Parathyroid adenoma (tissue), 2 donors: ENCODE measurements around the gene SPN.
"Not testable (repeated sequence)": the region's sequence is repeated elsewhere in the genome, so short reads cannot be mapped to it uniquely, and the experiment has no call there.

Experiments
- H2AFZ ChIP-seq: fragments of 300-600 bp; sonication (generic); one replicate; pipeline ENCODE4 v1.7.0; 2017; ENCODE audit warnings: antibody characterized with exemption, mild to moderate bottlenecking
- H3K27ac ChIP-seq: fragments of 300-600 bp; sonication (generic); one replicate; pipeline ENCODE4 v1.7.0; 2017
- H3K27me3 ChIP-seq: fragments of 300-600 bp; sonication (generic); one replicate; pipeline ENCODE4 v1.7.0; 2017; ENCODE audit warnings: low read length; ENCODE audit not compliant: control insufficient read depth, insufficient read depth
- H3K36me3 ChIP-seq: fragments of 300-600 bp; sonication (generic); one replicate; pipeline ENCODE4 v1.7.0; 2017; ENCODE audit warnings: low read length; ENCODE audit not compliant: control insufficient read depth, insufficient read depth
- H3K4me1 ChIP-seq: fragments of 300-600 bp; sonication (generic); one replicate; pipeline ENCODE4 v1.7.0; 2017; ENCODE audit warnings: control low read depth
- H3K4me2 ChIP-seq: fragments of 300-600 bp; sonication (generic); one replicate; pipeline ENCODE4 v1.7.0; 2017; ENCODE audit warnings: low read length
- H3K4me3 ChIP-seq: fragments of 300-600 bp; sonication (generic); one replicate; pipeline ENCODE4 v1.7.0; 2017; ENCODE audit warnings: low read depth, low read length
- H3K79me2 ChIP-seq: fragments of 300-600 bp; sonication (generic); one replicate; pipeline ENCODE4 v1.7.0; 2017; ENCODE audit warnings: control low read depth
- H3K9ac ChIP-seq: fragments of 300-600 bp; sonication (generic); one replicate; pipeline ENCODE4 v1.7.0; 2017; ENCODE audit warnings: mild to moderate bottlenecking
- H3K9me3 ChIP-seq: fragments of 300-600 bp; sonication (generic); one replicate; pipeline ENCODE4 v1.7.0; 2017; ENCODE audit warnings: low read length; ENCODE audit not compliant: control insufficient read depth
- TF ChIP-seq, protein P1 (sequence below): fragments of 300-600 bp; sonication (generic); IDR thresholded peaks from one replicate; pipeline ENCODE4 v1.7.0; 2017; ENCODE audit warnings: antibody characterized with exemption, mild to moderate bottlenecking
- donor health status: primary hyperparathyroidism.

The SPN gene, protein sequence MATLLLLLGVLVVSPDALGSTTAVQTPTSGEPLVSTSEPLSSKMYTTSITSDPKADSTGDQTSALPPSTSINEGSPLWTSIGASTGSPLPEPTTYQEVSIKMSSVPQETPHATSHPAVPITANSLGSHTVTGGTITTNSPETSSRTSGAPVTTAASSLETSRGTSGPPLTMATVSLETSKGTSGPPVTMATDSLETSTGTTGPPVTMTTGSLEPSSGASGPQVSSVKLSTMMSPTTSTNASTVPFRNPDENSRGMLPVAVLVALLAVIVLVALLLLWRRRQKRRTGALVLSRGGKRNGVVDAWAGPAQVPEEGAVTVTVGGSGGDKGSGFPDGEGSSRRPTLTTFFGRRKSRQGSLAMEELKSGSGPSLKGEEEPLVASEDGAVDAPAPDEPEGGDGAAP

DNA sequence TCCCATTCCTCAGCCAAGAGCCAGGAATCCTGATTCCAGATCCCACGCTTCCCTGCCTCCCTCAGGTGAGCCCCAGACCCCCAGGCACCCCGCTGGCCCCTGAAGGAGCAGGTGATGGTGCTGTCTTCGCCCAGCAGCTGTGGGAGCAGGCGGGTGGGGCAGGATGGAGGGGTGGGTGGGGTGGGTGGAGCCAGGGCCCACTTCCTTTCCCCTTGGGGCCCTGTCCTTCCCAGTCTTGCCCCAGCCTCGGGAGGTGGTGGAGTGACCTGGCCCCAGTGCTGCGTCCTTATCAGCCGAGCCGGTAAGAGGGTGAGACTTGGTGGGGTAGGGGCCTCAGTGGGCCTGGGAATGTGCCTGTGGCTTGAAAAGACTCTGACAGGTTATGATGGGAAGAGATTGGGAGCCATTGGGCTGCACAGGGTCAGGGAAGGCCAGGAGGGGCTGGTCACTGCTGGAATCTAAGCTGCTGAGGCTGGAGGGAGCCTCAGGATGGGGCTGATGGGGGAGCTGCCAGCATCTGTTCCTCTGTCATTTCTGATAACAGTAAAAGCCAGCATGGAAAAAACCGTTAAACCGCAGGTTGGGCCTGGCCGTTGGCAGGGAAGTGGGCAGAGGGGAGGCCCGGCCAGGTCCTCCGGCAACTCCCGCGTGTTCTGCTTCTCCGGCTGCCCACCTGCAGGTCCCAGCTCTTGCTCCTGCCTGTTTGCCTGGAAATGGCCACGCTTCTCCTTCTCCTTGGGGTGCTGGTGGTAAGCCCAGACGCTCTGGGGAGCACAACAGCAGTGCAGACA lies at the start of gene SPN:
Gene SPN (plus strand): TSS at position 232 of the 791 bp plus-strand sequence. CDS start 482 bp downstream, at position 714.
- Histone ChIP-seq H3K27ac (no peak within 1 kb of the TSS), H3K27me3 (no peaks in the 10 kb centered on the region), H3K4me1 (no peaks in the 10 kb centered on the region), H3K9ac (no peak within 1 kb of the TSS), H3K9me3 (no peaks in the 10 kb centered on the region), H3K4me3 (no peak within 1 kb of the TSS), H2AFZ (no peak within 1 kb of the TSS), H3K79me2 (no peaks in the 10 kb centered on the region), H3K36me3 (no peaks in the 10 kb centered on the region), H3K4me2 (no peak within 1 kb of the TSS)
- TF ChIP-seq, protein P1, sequence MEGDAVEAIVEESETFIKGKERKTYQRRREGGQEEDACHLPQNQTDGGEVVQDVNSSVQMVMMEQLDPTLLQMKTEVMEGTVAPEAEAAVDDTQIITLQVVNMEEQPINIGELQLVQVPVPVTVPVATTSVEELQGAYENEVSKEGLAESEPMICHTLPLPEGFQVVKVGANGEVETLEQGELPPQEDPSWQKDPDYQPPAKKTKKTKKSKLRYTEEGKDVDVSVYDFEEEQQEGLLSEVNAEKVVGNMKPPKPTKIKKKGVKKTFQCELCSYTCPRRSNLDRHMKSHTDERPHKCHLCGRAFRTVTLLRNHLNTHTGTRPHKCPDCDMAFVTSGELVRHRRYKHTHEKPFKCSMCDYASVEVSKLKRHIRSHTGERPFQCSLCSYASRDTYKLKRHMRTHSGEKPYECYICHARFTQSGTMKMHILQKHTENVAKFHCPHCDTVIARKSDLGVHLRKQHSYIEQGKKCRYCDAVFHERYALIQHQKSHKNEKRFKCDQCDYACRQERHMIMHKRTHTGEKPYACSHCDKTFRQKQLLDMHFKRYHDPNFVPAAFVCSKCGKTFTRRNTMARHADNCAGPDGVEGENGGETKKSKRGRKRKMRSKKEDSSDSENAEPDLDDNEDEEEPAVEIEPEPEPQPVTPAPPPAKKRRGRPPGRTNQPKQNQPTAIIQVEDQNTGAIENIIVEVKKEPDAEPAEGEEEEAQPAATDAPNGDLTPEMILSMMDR, result no peak

DNA sequence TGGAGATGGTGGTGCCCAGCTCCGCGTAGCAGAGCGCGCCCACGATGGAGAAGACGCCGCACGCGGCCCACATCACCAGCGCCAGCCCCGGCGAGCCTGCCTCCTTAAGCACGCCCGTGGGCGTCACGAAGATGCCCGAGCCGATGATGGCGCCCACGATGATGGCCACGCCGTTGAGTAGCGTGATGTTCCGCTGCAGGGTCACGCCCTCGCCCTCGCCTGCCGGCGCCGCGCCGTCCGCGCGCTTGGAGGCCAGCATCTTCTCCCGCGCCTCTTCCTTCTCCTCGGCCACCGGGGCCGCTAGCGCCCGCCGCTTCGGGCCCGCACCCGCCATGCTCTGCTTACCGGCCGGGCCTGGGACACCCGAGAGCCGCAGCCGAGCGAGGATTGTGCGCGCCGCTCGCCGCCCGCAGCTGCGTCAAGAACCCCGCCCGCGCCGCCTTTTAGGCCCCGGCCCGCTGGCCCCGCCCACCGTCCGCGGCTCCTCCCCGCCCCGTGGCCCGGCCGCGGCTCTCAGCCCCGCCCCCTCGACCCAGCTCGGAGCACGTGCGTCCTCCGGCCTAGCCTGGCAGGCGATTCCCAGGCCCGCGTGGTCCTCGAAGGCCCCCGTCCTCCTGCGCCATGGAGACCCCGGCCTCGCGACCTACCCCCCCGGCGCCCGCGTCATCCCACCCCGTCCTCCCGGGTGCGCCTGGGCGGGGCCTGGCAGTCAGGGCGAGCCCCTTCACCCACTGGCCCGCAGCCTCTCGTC lies 49.6 kb upstream of the SPN start:
- Histone ChIP-seq H3K4me3 (peak overlapping the region; percentile 46), H2AFZ (peak overlapping the region; percentile 85), H3K4me2 (peak overlapping the region; percentile 65)
- not testable (repeated sequence) for H3K27ac ChIP-seq, H3K36me3 ChIP-seq, H3K79me2 ChIP-seq, H3K9ac ChIP-seq, H3K27me3 ChIP-seq, H3K4me1 ChIP-seq, H3K9me3 ChIP-seq

DNA sequence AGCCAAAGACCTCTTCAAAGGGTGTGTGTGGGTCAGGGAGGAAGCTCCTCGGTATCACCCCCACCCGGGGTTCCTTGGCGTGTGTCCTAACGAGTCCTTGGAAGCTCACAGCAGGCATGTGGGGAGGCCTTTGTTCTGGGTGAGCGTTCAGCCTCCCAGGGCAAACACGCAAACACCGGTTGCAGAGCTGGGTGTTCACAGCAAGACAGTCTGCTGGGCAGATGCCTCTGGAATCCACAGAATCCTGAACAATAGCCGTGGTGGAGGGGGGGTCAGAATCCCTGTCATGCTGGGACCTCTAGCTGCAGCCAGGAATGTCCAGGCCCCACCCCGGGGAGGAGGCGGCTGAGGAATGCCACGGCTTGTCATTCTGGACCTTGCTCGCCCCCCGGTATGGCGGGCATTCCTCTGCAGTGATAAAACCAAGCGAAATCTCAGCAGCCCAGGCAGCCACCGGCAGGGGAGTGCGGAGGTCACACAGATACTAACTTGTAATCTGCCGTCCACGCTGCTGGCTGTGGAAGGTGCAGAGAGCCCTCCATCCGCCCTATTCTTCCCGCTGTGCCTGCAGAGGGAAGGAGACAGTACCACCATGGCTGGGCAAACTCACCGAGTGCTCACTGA lies 48.2 kb upstream of the SPN start:
- not testable (repeated sequence) for H3K27me3 ChIP-seq, H3K4me3 ChIP-seq, H3K79me2 ChIP-seq, H3K9ac ChIP-seq, H3K4me1 ChIP-seq, H3K36me3 ChIP-seq, H3K9me3 ChIP-seq, H2AFZ ChIP-seq, H3K4me2 ChIP-seq, H3K27ac ChIP-seq

DNA sequence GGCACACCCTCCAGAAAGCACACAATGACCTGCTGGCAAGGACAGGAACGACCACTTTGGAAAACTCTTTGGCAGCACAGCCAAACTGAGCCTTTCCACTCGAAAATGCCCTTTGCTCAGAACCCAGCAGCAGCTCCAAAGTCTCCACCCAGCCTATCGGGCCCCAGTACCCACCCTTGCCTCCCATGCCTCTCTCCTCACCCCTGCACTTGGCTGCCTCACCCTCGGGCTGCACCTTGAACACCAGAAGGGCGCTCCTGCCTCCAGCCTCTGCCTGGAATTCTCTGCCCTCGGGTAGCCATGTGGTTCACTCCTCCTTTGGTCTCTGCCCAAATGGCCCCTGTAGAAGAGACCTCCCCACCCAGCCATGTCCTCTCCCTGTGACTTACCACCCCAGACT lies 46.9 kb upstream of the SPN start:
- H3K4me2 ChIP-seq, H3K9ac ChIP-seq, H3K9me3 ChIP-seq, H3K27me3 ChIP-seq, H3K4me3 ChIP-seq, H3K4me1 ChIP-seq, H3K79me2 ChIP-seq, H3K36me3 ChIP-seq, H3K27ac ChIP-seq, H2AFZ ChIP-seq: not testable (repeated sequence)

DNA sequence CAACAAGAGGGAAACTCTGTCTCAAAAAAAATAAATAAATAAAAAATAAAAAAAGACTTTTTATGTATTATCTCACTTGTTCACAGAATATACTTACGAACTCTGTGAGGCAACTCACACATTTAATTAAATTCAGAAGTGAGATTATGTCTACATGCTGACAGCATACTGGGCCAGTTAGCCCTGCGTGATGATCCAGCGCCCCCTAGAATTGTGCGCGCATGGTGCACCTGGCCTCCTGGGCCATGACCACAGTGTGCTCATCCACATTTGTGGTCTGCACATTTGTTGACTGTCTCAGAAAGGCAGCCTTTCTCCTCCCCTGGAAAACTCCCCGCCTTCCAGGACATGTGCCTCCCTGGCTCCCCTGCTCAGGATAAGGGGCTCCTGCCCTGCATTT lies 42.5 kb upstream of the SPN start:
- H3K27ac ChIP-seq, H3K79me2 ChIP-seq, H3K9ac ChIP-seq, H3K36me3 ChIP-seq, H3K4me3 ChIP-seq, H2AFZ ChIP-seq, H3K9me3 ChIP-seq, H3K27me3 ChIP-seq, H3K4me2 ChIP-seq, H3K4me1 ChIP-seq: not testable (repeated sequence)

DNA sequence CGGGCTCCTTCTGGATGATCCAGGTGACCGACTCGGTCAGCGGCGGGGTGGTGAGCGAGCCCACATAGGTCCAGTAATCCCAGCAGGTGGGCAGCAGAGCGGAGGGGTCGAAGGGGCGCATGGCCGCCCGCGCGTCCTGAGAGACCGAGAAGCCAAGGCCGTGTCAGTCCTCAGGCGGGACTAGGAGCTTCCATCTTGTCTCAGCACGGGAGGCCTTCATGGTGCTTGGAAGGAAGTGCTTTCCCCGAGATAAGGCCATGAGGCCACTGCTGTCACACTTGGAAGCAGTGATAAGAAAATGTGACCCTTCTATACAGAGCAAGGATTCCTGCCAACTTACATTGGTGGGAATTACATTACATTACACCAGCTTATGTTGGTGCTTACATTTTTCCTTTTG lies 40.3 kb upstream of the SPN start:
- not testable (repeated sequence) for H3K4me2 ChIP-seq, H3K27ac ChIP-seq, H2AFZ ChIP-seq, H3K4me3 ChIP-seq, H3K4me1 ChIP-seq, H3K79me2 ChIP-seq, H3K9me3 ChIP-seq, H3K27me3 ChIP-seq, H3K36me3 ChIP-seq, H3K9ac ChIP-seq

DNA sequence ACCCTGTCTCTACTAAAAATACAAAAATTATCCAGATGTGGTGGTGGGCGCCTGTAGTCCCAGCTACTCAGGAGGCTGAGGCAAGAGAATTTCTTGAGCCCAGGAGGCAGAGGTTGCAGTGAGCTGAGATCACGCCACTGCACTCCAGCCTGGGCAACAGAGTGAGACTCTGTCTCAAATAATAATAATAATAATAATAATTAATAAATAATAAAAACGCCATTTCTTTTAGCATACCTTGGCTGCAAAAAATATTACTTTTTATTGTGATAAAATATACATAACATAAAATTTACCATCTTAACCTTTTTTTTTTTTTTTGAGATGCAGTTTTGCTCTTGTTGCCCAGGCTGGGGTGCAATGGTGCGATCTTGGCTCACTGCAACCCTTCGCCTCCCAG lies 39.8 kb upstream of the SPN start:
- not testable (repeated sequence) for H3K4me3 ChIP-seq, H3K36me3 ChIP-seq, H3K9ac ChIP-seq, H3K4me2 ChIP-seq, H3K4me1 ChIP-seq, H2AFZ ChIP-seq, H3K27me3 ChIP-seq, H3K79me2 ChIP-seq, H3K9me3 ChIP-seq, H3K27ac ChIP-seq

DNA sequence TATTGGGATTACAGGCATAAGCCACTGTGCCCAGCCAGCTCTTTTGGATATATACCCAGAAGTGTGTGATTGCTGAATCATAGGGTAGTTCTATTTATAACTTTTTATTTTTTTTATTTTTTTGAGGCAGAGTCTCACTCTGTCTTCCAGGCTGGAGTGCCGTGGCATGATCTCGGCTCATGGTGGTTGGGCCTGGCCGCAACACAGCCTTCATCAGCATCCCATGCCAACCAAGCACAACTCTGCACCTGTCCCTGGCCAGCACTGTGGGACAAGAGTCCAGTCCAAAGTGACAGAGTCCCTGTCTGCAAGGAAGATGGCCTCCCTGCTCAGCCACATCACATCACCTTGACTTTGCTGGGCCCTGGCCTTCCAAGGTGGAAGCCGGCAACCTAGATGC lies 37.9 kb upstream of the SPN start:
- H3K4me1 ChIP-seq, H2AFZ ChIP-seq, H3K9me3 ChIP-seq, H3K4me2 ChIP-seq, H3K27ac ChIP-seq, H3K9ac ChIP-seq, H3K79me2 ChIP-seq, H3K4me3 ChIP-seq, H3K36me3 ChIP-seq, H3K27me3 ChIP-seq: not testable (repeated sequence)

DNA sequence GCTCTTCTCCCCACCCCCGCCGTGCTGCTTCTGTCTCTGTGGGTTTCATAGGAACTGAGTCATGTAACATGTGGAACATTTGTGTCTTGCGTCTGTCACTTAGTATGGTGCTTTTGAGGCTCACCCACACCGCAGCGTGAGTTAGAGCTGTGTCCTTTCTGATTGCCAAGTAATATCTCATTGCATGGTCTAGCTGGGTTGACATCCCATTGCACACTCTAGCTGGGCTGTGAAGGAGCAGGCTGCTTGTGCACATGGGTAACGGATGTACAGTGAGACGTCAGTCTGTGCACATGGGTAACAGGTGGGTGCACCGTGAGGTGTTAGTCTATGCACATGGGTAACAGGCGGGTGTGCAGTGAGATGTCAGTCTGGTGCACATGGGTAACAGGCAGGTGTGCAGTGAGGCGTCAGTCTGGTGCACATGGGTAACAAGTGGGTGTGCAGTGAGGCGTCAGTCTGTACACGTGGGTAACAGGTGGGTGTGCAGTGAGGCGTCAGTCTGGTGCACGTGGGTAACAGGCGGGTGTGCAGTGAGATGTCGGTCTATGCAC lies 36.2 kb upstream of the SPN start:
- not testable (repeated sequence) for H3K9me3 ChIP-seq, H3K27me3 ChIP-seq, H3K4me1 ChIP-seq, H3K4me2 ChIP-seq, H3K9ac ChIP-seq, H3K4me3 ChIP-seq, H3K79me2 ChIP-seq, H3K27ac ChIP-seq, H2AFZ ChIP-seq, H3K36me3 ChIP-seq
